ENCODE data around the gene SPOCK3. TPM values are rescaled to one million over a fixed set of nuclear protein-coding genes. Genes with fewer than 3 reads are reported as not detected.

The SPOCK3 gene
- total and polyA plus RNA-seq, 2 donors (not counting 3 experiments of a cell fraction or from before 2014, with no cell fraction given): 0.10 TPM; not detected in 1

DNA sequence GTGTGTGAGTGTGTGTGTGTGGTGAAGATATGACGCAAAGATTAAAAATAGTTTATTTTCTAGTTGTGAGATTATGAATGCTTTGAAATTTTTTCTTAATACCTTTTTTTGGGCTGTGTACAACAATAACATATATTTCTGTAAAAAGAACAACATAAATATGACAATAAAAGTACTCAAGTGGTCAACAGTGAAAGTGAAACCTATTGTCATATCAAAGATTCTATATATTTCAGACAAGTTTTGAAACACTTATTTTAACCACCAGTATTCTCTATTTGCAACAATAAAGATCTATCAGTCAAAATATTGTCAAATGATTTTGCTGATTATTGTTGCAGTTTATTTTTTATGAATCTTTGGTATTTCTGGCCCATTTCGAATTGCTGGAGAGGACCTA is 98.0 kb downstream of the SPOCK3 start:
- H3K4me2 ChIP-seq (ENCODE audit: insufficient read depth, low read length): no peak overlapping the region
- no peak overlapping the region for H3K9ac ChIP-seq (replicated peaks; ENCODE audit: extremely low read depth, insufficient read depth, low read length)
- DNase-seq (ENCODE audit: low read depth, low spot score) (no peak), FAIRE-seq (no peak)
- no peaks in the 10 kb centered on the region for H3K4me1 ChIP-seq (ENCODE audit: control insufficient read depth, extremely low read depth, insufficient read depth, low read length)
- H3K4me3 ChIP-seq (replicated peaks in 1 of 3; ENCODE audit: insufficient read depth in 1 of 3, low read depth in 1 of 3, low read length in 3 of 3): no peak overlapping the region
- TF ChIP-seq POLR2A (IDR thresholded peaks at IDR 0.05; ENCODE audit: low read depth, low read length) (no peak), JUN (IDR thresholded peaks at IDR 0.05; ENCODE audit: borderline replicate concordance, insufficient read depth, insufficient read length, low read depth) (no peak), MYC (IDR thresholded peaks at IDR 0.05; ENCODE audit: low read depth, low read length) (no peak), POLR2AphosphoS5 (IDR thresholded peaks at IDR 0.05; ENCODE audit: insufficient read depth, low read depth, low read length) (no peak), FOS (IDR thresholded peaks at IDR 0.05; ENCODE audit: borderline replicate concordance, insufficient read depth, low read length) (no peak), EZH2 (IDR thresholded peaks at IDR 0.05; ENCODE audit: borderline replicate concordance, low read depth, low read length, severe bottlenecking) (no peak), GATA2 (IDR thresholded peaks at IDR 0.05; ENCODE audit: insufficient read depth, insufficient read length, low read depth, low read length) (no peak)
- TF ChIP-seq, protein P1, sequence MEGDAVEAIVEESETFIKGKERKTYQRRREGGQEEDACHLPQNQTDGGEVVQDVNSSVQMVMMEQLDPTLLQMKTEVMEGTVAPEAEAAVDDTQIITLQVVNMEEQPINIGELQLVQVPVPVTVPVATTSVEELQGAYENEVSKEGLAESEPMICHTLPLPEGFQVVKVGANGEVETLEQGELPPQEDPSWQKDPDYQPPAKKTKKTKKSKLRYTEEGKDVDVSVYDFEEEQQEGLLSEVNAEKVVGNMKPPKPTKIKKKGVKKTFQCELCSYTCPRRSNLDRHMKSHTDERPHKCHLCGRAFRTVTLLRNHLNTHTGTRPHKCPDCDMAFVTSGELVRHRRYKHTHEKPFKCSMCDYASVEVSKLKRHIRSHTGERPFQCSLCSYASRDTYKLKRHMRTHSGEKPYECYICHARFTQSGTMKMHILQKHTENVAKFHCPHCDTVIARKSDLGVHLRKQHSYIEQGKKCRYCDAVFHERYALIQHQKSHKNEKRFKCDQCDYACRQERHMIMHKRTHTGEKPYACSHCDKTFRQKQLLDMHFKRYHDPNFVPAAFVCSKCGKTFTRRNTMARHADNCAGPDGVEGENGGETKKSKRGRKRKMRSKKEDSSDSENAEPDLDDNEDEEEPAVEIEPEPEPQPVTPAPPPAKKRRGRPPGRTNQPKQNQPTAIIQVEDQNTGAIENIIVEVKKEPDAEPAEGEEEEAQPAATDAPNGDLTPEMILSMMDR (IDR thresholded peaks at IDR 0.05; ENCODE audit: extremely low read depth in 1 of 2, insufficient read depth in 1 of 2, low read depth in 1 of 2, low read length in 2 of 2): no peak
- TF ChIP-seq, protein P2, sequence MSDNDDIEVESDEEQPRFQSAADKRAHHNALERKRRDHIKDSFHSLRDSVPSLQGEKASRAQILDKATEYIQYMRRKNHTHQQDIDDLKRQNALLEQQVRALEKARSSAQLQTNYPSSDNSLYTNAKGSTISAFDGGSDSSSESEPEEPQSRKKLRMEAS (IDR thresholded peaks at IDR 0.05; ENCODE audit: insufficient read depth, insufficient read length): no peak
- POLR2A ChIA-PET: no interaction called here
- BruUV-seq (replicated peaks): no TSS peak
- no peaks in the 10 kb centered on the region for H3K79me2 ChIP-seq (ENCODE audit: control insufficient read depth, insufficient read depth, low read length)
- no peak overlapping the region for H3K27ac ChIP-seq (ENCODE audit: insufficient read depth, low read depth, low read length)
- intact Hi-C loops (cut with micrococcal nuclease) (no loop called here), dilution Hi-C loops (cut with MboI; ENCODE audit: extremely low pct_ligation_motif_present, low sequenced_read_pairs) (no loop called here)
- CTCF ChIA-PET: no interaction called here
- no peaks in the 10 kb centered on the region for H3K36me3 ChIP-seq (ENCODE audit: control insufficient read depth in 2 of 2, extremely low read depth in 1 of 2, insufficient read depth in 2 of 2, low read length in 2 of 2)
- H3K27me3 ChIP-seq (ENCODE audit: control insufficient read depth in 2 of 2, insufficient read depth in 2 of 2, low read length in 2 of 2): no peaks in the 10 kb centered on the region
- no peak overlapping the region for H2AFZ ChIP-seq (ENCODE audit: low read depth, low read length)
- no peaks in the 10 kb centered on the region for H4K20me1 ChIP-seq (replicated peaks; ENCODE audit: control insufficient read depth, extremely low read depth, insufficient read depth, low read length)
- no peaks in the 10 kb centered on the region for H3K9me3 ChIP-seq (replicated peaks; ENCODE audit: control insufficient read depth, insufficient read depth, low read length)
- no peaks in the 10 kb centered on the region for H3K9me1 ChIP-seq (replicated peaks; ENCODE audit: control insufficient read depth, extremely low read depth, insufficient read depth, low read length)
